ENCODE results near the gene MPG. TPM values are rescaled to one million over a fixed set of nuclear protein-coding genes. Genes with fewer than 3 reads are reported as not detected.
A peak's percentile ranks its signal among the peaks of the same experiment; 100 is the strongest.

Gene MPG
- total and polyA plus RNA-seq, 2 of the 8 experiments (the other 6 are each of a cell fraction or from before 2014, with no cell fraction given) = 37.6 to 83.7 TPM

DNA sequence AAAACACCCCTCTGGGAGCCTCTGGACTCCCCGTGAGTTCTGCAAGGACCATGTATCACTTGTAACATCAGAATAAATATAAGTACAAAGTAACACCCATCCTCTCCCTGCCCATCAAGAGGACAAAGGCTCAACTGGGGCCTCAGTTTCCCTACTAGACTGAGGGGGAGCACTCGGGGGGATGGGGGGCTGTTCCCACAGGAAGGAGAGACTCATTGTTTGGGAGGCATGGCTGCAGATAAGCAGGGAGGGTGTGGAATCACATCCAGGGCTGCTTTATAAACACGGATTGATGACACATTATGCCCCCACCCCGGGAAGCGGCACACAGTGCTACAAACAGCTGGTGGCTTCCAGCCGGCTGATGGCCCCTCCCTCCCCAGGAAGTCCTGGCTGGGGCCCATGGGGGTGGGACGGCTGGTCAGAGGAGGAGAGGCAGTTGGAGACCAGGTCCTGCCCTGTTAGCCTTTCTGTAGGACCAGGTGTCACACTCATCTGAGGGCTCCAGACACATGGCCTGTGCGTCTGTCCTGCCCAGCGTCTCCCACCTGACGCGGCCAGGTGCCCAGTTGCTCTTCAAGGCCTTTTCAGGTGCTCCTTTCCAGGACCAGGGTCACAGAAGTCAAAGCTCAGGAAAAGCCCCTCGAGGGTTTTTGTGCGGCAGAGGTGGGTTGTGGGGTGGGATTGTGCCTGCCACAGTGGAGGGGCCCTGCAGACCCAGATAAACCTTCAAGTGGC, 1.3 kb upstream of the MPG start:
- peaks cover 6 to 57% (median 43%) of the 10 kb centered on the region in 4 experiments for H3K4me1 ChIP-seq (replicated peaks in 1 of 4; ENCODE audit: control insufficient read depth in 3 of 4, insufficient read depth in 4 of 4, low read length in 3 of 4)
- 81% methylated on average over 13 of the region's 13 CpGs; no CpG with 5 or more reads in 1 of the 2 experiments for WGBS, 2 experiments (ENCODE audit: extremely low coverage in 1 of 2, insufficient coverage in 1 of 2, insufficient read length in 1 of 2, insufficient replicate concordance in 2 of 2, low coverage in 1 of 2, low lambda C conversion rate in 2 of 2, missing lambda C conversion rate in 1 of 2)
- H3K79me1 ChIP-seq (ENCODE audit: low read depth, low read length) = no peaks in the 10 kb centered on the region
- H4K91ac ChIP-seq (replicated peaks; ENCODE audit: insufficient read length, low read length) = peak overlapping the region; percentile 39
- H3K4me2 ChIP-seq (ENCODE audit: insufficient read depth in 1 of 2, low read depth in 2 of 2, low read length in 2 of 2) = peak overlapping the region; percentile 92 to 95; a peak in 2 of 4 replicates
- no peak overlapping the region for H3K14ac ChIP-seq (ENCODE audit: insufficient read length)
- H3K9ac ChIP-seq (replicated peaks in 1 of 4; ENCODE audit: extremely low read depth in 1 of 4, low read depth in 3 of 4, low read length in 3 of 4) = no peak overlapping the region
- H4K8ac ChIP-seq (ENCODE audit: extremely low read depth, insufficient read depth, low read length) = no peak overlapping the region
- H4K20me1 ChIP-seq (replicated peaks in 1 of 2; ENCODE audit: control insufficient read depth in 1 of 2, insufficient read depth in 2 of 2, low read length in 2 of 2) = peaks cover 0 to 6% of the 10 kb centered on the region in 2 experiments
- TF ChIP-seq SIRT6 (IDR thresholded peaks at IDR 0.05; ENCODE audit: low read length) = no peak
- TF ChIP-seq POLR2A (IDR thresholded peaks at IDR 0.05; ENCODE audit: control extremely low read depth in 1 of 2, low read depth in 2 of 2, low read length in 2 of 2) = no peak
- TF ChIP-seq CTCF (IDR thresholded peaks at IDR 0.05; ENCODE audit: control extremely low read depth in 1 of 3, insufficient read depth in 1 of 3, low read depth in 1 of 3, low read length in 3 of 3) = no peak
- no peak for TF ChIP-seq KDM4A (IDR thresholded peaks at IDR 0.05; ENCODE audit: low read depth, low read length, severe bottlenecking)
- TF ChIP-seq SP4 (IDR thresholded peaks at IDR 0.05; ENCODE audit: low read length) = no peak
- TF ChIP-seq SRF (IDR thresholded peaks at IDR 0.05; ENCODE audit: low read depth, low read length) = no peak
- TF ChIP-seq GTF2F1 (IDR thresholded peaks at IDR 0.05; ENCODE audit: borderline replicate concordance, low read depth, low read length) = no peak
- no peak for TF ChIP-seq CTBP2 (IDR thresholded peaks at IDR 0.05; ENCODE audit: borderline replicate concordance, insufficient read depth, insufficient read length, low read length)
- ChIA-PET POLR2A (ENCODE audit: partially characterized antibody) (interaction anchor here (0.5 to 3.2 kb wide), 10 partner anchors 8 to 326 kb away, joined by 3 to 19 read pairs (median 4); no protein-coding TSS in a partner anchor), CTCF (ENCODE audit: partially characterized antibody) (interaction anchor here (0.7 to 25.7 kb wide), 7 partner anchors 9 to 105 kb away, joined by 3 to 856 read pairs (median 5); partner anchors contain the start of gene RHBDF1)
- H2BK12ac ChIP-seq (ENCODE audit: low read depth, low read length) = peak overlapping the region; percentile 87; the same call in 1 of the 2 replicates
- peak overlapping the region in 1 of 4 experiments; percentile 75; a peak in 2 of 8 replicates for H3K4me3 ChIP-seq (ENCODE audit: extremely low read depth in 1 of 4, insufficient read depth in 2 of 4, low read depth in 3 of 4, low read length in 4 of 4)
- peak overlapping the region; percentile 5 for H3K56ac ChIP-seq (replicated peaks; ENCODE audit: insufficient read length, low read depth, low read length)
- no peak for DNase-seq (ENCODE audit: low read depth in 1 of 2, low spot score in 2 of 2)
- no peak for FAIRE-seq
- no peaks in the 10 kb centered on the region for H3K79me2 ChIP-seq (ENCODE audit: control insufficient read depth in 1 of 2, insufficient read depth in 2 of 2, low read length in 2 of 2)
- H2BK20ac ChIP-seq (ENCODE audit: low read length) = no peak overlapping the region
- H2AK5ac ChIP-seq (ENCODE audit: low read depth, low read length) = peak overlapping the region; percentile 58; the same call in 1 of the 2 replicates
- H3K23ac ChIP-seq (ENCODE audit: insufficient read length) = no peak overlapping the region
- H3K18ac ChIP-seq (ENCODE audit: extremely low read depth, low read length) = peak overlapping the region; percentile 60; the same call in 1 of the 2 replicates
- no peak overlapping the region for H2AFZ ChIP-seq (ENCODE audit: low read length)
- no peak overlapping the region for H4K5ac ChIP-seq (ENCODE audit: insufficient read length, low read depth, low read length)
- peak overlapping the region; percentile 50 for H3K4ac ChIP-seq (replicated peaks; ENCODE audit: insufficient read length, low read depth, low read length)
- H2BK120ac ChIP-seq (replicated peaks; ENCODE audit: low read depth, low read length) = no peak overlapping the region
- peaks cover 21% of the 10 kb centered on the region; the same call in 1 of the 2 replicates for H3K23me2 ChIP-seq (ENCODE audit: low read depth, low read length)
- peaks cover 0 to 2% (median 0%) of the 10 kb centered on the region in 4 experiments; a peak in 1 of 8 replicates for H3K36me3 ChIP-seq (ENCODE audit: control insufficient read depth in 2 of 4, insufficient read depth in 4 of 4, low read length in 3 of 4)
- peaks cover 0 to 4% (median 3%) of the 10 kb centered on the region in 4 experiments; a peak in 3 of 7 replicates for H3K27me3 ChIP-seq (replicated peaks in 1 of 4; ENCODE audit: control insufficient read depth in 3 of 4, extremely low read depth in 1 of 4, insufficient read depth in 3 of 4, low read length in 3 of 4)
- H2BK5ac ChIP-seq (ENCODE audit: low read depth, low read length) = 0 out of 2 replicates have a peak overlapping the region, but pooled peaks have one; percentile 66
- H2BK15ac ChIP-seq (ENCODE audit: low read length) = peak overlapping the region; percentile 99
- H3K9me3 ChIP-seq (ENCODE audit: insufficient read depth in 2 of 2, low read depth in 1 of 2, low read length in 1 of 2) = no peaks in the 10 kb centered on the region
- no peak overlapping the region for H3K27ac ChIP-seq (ENCODE audit: low read depth, low read length)

Measured in H1 (cell line).